Endodermal cell (in vitro differentiated cells): Measurements from ENCODE around the gene SEPTIN10. TPM values are rescaled to one million over a fixed set of nuclear protein-coding genes. Genes with fewer than 3 reads are reported as not detected.

Experiments used
- DNase-seq: peaks from one replicate; pipeline ENCODE4 v3.0.0-alpha.2; 2017
- H3K27ac ChIP-seq: 2 replicates; pipeline ENCODE4 v1.5.1; 2013; ENCODE audit warnings: mild to moderate bottlenecking, low read depth, low read length, moderate library complexity
- H3K27me3 ChIP-seq: 2 replicates; pipeline ENCODE4 v1.6.1; 2013; ENCODE audit warnings: mild to moderate bottlenecking, low read length, moderate library complexity; ENCODE audit not compliant: insufficient read depth, control insufficient read depth, poor library complexity, severe bottlenecking
- H3K36me3 ChIP-seq: 2 replicates; pipeline ENCODE4 v1.7.0; 2013; ENCODE audit warnings: mild to moderate bottlenecking, low read length, moderate library complexity; ENCODE audit not compliant: control insufficient read depth, insufficient read depth
- H3K4me1 ChIP-seq: one replicate; pipeline ENCODE4 v1.7.0; 2013; ENCODE audit warnings: low read length; ENCODE audit not compliant: control insufficient read depth, insufficient read depth
- H3K4me3 ChIP-seq: 2 replicates; pipeline ENCODE4 v1.5.1; 2013; ENCODE audit warnings: mild to moderate bottlenecking, low read length, moderate library complexity
- H3K9ac ChIP-seq: 2 replicates; pipeline ENCODE4 v1.6.1; 2013; ENCODE audit warnings: mild to moderate bottlenecking, low read length, moderate library complexity; ENCODE audit not compliant: poor library complexity, severe bottlenecking; ENCODE audit errors: extremely low read depth
- H3K9me3 ChIP-seq: 2 replicates; pipeline ENCODE4 v1.6.1; 2013; ENCODE audit warnings: mild to moderate bottlenecking, low read length, moderate library complexity; ENCODE audit not compliant: control insufficient read depth
- H3K27ac Mint-ChIP-seq: 2 replicates; pipeline ENCODE4 v1.8.0; 2020; ENCODE audit warnings: mixed read lengths
- H3K27me3 Mint-ChIP-seq: 2 replicates; pipeline ENCODE4 v1.8.0; 2021; ENCODE audit warnings: mild to moderate bottlenecking, mixed read lengths; ENCODE audit not compliant: insufficient read depth
- H3K36me3 Mint-ChIP-seq: 2 replicates; pipeline ENCODE4 v1.8.0; 2020; ENCODE audit warnings: low read depth, mixed read lengths
- H3K4me1 Mint-ChIP-seq: 2 replicates; pipeline ENCODE4 v1.8.0; 2020; ENCODE audit warnings: mixed read lengths
- H3K4me3 Mint-ChIP-seq: 2 replicates; pipeline ENCODE4 v1.8.0; 2020; ENCODE audit warnings: mild to moderate bottlenecking, moderate library complexity, mixed read lengths
- H3K9me3 Mint-ChIP-seq: 2 replicates; pipeline ENCODE4 v1.8.0; 2020; ENCODE audit warnings: mild to moderate bottlenecking, mixed read lengths
- CTCF ChIP-seq: fragments of 200-600 bp; sonication (generic); conservative IDR thresholded peaks from 2 replicates; pipeline ENCODE4 v1.5.0; 2021; ENCODE audit warnings: antibody characterized with exemption, mild to moderate bottlenecking
- WGBS, 2 experiments: methylation state at CpG; one replicate each; pipeline versions ENCODE4 v1.1.5 to v1.1.7; 2013; ENCODE audit warnings: missing lambda C conversion rate in 2 of 2, mixed read lengths in 1 of 2; ENCODE audit not compliant: insufficient coverage in 1 of 2, insufficient read length in 1 of 2; 5-methylcytosine and 5-hydroxymethylcytosine counted together
- total RNA-seq, 2 donors: library from RNA; stranded (reverse); fragmentation: NEBNext Ultra II Directional in 1 of 2; extraction: Animal tissue kit (Norgen Biotek cat#: 25700) in 1 of 2; gene quantifications; 2 replicates in 1 of 2; 3 replicates in 1 of 2; pipeline ENCODE4 v1.2.1, GENCODE V29; 2021

The SEPTIN10 gene
- total RNA-seq, 2 donors from 2014 or later, result 103 to 120 TPM

GRCh38 chr2:109523536-109524361 is 90.0 kb downstream of the SEPTIN10 start:
- no peak for DNase-seq
- H3K27ac Mint-ChIP-seq, result no peak overlapping the region
- no peak overlapping the region for H3K9ac ChIP-seq
- 91 to 92% methylated on average over 7 to 13 of the region's 13 CpGs for WGBS, 2 experiments
- H3K4me3 ChIP-seq, result no peak overlapping the region
- H3K36me3 ChIP-seq, result no peaks in the 10 kb centered on the region
- H3K27me3 Mint-ChIP-seq, result peaks cover 13% of the 10 kb centered on the region
- no peaks in the 10 kb centered on the region for H3K36me3 Mint-ChIP-seq
- no peak overlapping the region for H3K27ac ChIP-seq
- H3K9me3 ChIP-seq, result no peaks in the 10 kb centered on the region
- H3K4me1 Mint-ChIP-seq, result peaks cover 5% of the 10 kb centered on the region
- no peaks in the 10 kb centered on the region for H3K9me3 Mint-ChIP-seq
- TF ChIP-seq CTCF, result no peak
- no peaks in the 10 kb centered on the region for H3K27me3 ChIP-seq
- no peaks in the 10 kb centered on the region for H3K4me1 ChIP-seq
- H3K4me3 Mint-ChIP-seq, result no peak overlapping the region

- H3K36me3 Mint-ChIP-seq, result no peaks in the 10 kb centered on the region
- H3K4me3 Mint-ChIP-seq, result no peak overlapping the region
- H3K4me1 ChIP-seq, result no peaks in the 10 kb centered on the region
- DNase-seq, result no peak
- WGBS, 2 experiments, result 80 to 84% methylated on average over 2 to 5 of the region's 6 CpGs
- H3K27me3 Mint-ChIP-seq, result peaks cover 13% of the 10 kb centered on the region
- no peaks in the 10 kb centered on the region for H3K9me3 ChIP-seq
- no peak overlapping the region for H3K4me3 ChIP-seq
- TF ChIP-seq CTCF, result no peak
- no peak overlapping the region for H3K27ac Mint-ChIP-seq
- H3K27me3 ChIP-seq, result no peaks in the 10 kb centered on the region
- no peaks in the 10 kb centered on the region for H3K9me3 Mint-ChIP-seq
- H3K36me3 ChIP-seq, result no peaks in the 10 kb centered on the region
- peaks cover 7% of the 10 kb centered on the region for H3K4me1 Mint-ChIP-seq
- H3K27ac ChIP-seq, result no peak overlapping the region
- H3K9ac ChIP-seq, result no peak overlapping the region
These were observed 90.6 kb downstream of the SEPTIN10 start for GRCh38 chr2:109523121-109523520.

GRCh38 chr2:109522063-109522374 is 91.7 kb downstream of the SEPTIN10 start:
- no peaks in the 10 kb centered on the region for H3K36me3 Mint-ChIP-seq
- H3K27ac Mint-ChIP-seq, result no peak overlapping the region
- H3K9me3 ChIP-seq, result no peaks in the 10 kb centered on the region
- peaks cover 6% of the 10 kb centered on the region for H3K4me1 ChIP-seq
- no peaks in the 10 kb centered on the region for H3K27me3 ChIP-seq
- H3K4me3 Mint-ChIP-seq, result no peak overlapping the region
- H3K9ac ChIP-seq, result no peak overlapping the region
- WGBS, 2 experiments, result 94% methylated on average over 2 to 7 of the region's 7 CpGs
- H3K4me3 ChIP-seq, result no peak overlapping the region
- H3K9me3 Mint-ChIP-seq, result no peaks in the 10 kb centered on the region
- no peak for TF ChIP-seq CTCF
- no peak for DNase-seq
- H3K36me3 ChIP-seq, result no peaks in the 10 kb centered on the region
- H3K27ac ChIP-seq, result no peak overlapping the region
- peaks cover 18% of the 10 kb centered on the region for H3K4me1 Mint-ChIP-seq
- H3K27me3 Mint-ChIP-seq, result peaks cover 13% of the 10 kb centered on the region
